Measurements from ENCODE around the gene LRRC56.

Gene LRRC56

GRCh38 chr11:555780-556661 is 18.7 kb downstream of the LRRC56 start:
- H3K27ac Mint-ChIP-seq, result no peak overlapping the region
- peaks cover 29% of the 10 kb centered on the region for H3K4me1 Mint-ChIP-seq
- H3K27me3 Mint-ChIP-seq, result peaks cover 27% of the 10 kb centered on the region
- H3K9me3 Mint-ChIP-seq, result no peaks in the 10 kb centered on the region
- ATAC-seq (no peak), DNase-seq (peak in 1 of 2 donors; percentile 46)
- peak overlapping the region in 1 of 2 donors; percentile 44 for H3K4me3 Mint-ChIP-seq

- Mint-ChIP-seq H3K27ac (peak overlapping the region in 1 of 2 donors; percentile 71), H3K9me3 (no peaks in the 10 kb centered on the region), H3K27me3 (peaks cover 27% of the 10 kb centered on the region), H3K4me1 (peaks cover 35% of the 10 kb centered on the region), H3K4me3 (peak overlapping the region in 1 of 2 donors; percentile 44)
- no peak for DNase-seq
- ATAC-seq, result no peak
These were observed 19.4 kb downstream of the LRRC56 start for GRCh38 chr11:556662-557256.

GRCh38 chr11:557328-558132 is 20.2 kb downstream of the LRRC56 start:
- H3K27me3 Mint-ChIP-seq, result peaks cover 27% of the 10 kb centered on the region
- DNase-seq (no peak), ATAC-seq (no peak)
- H3K4me1 Mint-ChIP-seq, result peaks cover 38% of the 10 kb centered on the region
- H3K9me3 Mint-ChIP-seq, result no peaks in the 10 kb centered on the region
- no peak overlapping the region for H3K27ac Mint-ChIP-seq
- no peak overlapping the region for H3K4me3 Mint-ChIP-seq

GRCh38 chr11:558503-558902 is 21.2 kb downstream of the LRRC56 start:
- Mint-ChIP-seq H3K4me1 (peaks cover 41% of the 10 kb centered on the region), H3K4me3 (no peak overlapping the region), H3K27ac (no peak overlapping the region), H3K27me3 (peaks cover 27% of the 10 kb centered on the region), H3K9me3 (no peaks in the 10 kb centered on the region)
- no peak for ATAC-seq
- DNase-seq, result no peak

GRCh38 chr11:559020-559620 is 21.8 kb downstream of the LRRC56 start:
- no peak overlapping the region for H3K27ac Mint-ChIP-seq
- H3K4me1 Mint-ChIP-seq, result peaks cover 45% of the 10 kb centered on the region
- ATAC-seq, result no peak
- DNase-seq, result no peak
- H3K4me3 Mint-ChIP-seq, result peak overlapping the region in 1 of 2 donors; percentile 29
- H3K9me3 Mint-ChIP-seq, result no peaks in the 10 kb centered on the region
- peaks cover 27% of the 10 kb centered on the region for H3K27me3 Mint-ChIP-seq

GRCh38 chr11:559712-560304 is 22.5 kb downstream of the LRRC56 start:
- DNase-seq (no peak), ATAC-seq (no peak)
- Mint-ChIP-seq H3K27me3 (peaks cover 27% of the 10 kb centered on the region), H3K27ac (peak overlapping the region in 1 of 2 donors; percentile 48), H3K9me3 (no peaks in the 10 kb centered on the region), H3K4me3 (peak overlapping the region; percentile 66 to 95), H3K4me1 (peaks cover 47% of the 10 kb centered on the region)

- H3K4me3 Mint-ChIP-seq, result peak within 1 kb of the TSS; percentile 91 to 95
- peaks cover 47% of the 10 kb centered on the region for H3K4me1 Mint-ChIP-seq
- no peaks in the 10 kb centered on the region for H3K9me3 Mint-ChIP-seq
- ATAC-seq (peak; percentile 87), DNase-seq (peak; percentile 93 to 94)
- peaks cover 27% of the 10 kb centered on the region for H3K27me3 Mint-ChIP-seq
- peak within 1 kb of the TSS in 1 of 2 donors; percentile 93 for H3K27ac Mint-ChIP-seq
These were observed 23.2 kb downstream of the LRRC56 start, which contains the start of the genes LMNTD2 and RASSF7 for GRCh38 chr11:560305-561147. TSS of gene LMNTD2 (minus strand) at chr11:560738. CDS start at chr11:560716, 22 bp downstream. TSS of gene RASSF7 (plus strand) at chr11:560970. CDS start at chr11:561769, 799 bp downstream.

GRCh38 chr11:561148-562003 is 24.0 kb downstream of the LRRC56 start:
- Mint-ChIP-seq H3K27me3 (peaks cover 20% of the 10 kb centered on the region), H3K9me3 (no peaks in the 10 kb centered on the region), H3K4me3 (peak overlapping the region; percentile 91 to 95), H3K27ac (peak overlapping the region in 1 of 2 donors; percentile 93), H3K4me1 (peaks cover 45% of the 10 kb centered on the region)
- peak; percentile 42 for ATAC-seq
- DNase-seq, result no peak

GRCh38 chr11:562046-562645 is 24.8 kb downstream of the LRRC56 start:
- Mint-ChIP-seq H3K27ac (no peak overlapping the region), H3K4me3 (peak overlapping the region; percentile 91 to 95)

GRCh38 chr11:563066-563811 is 25.9 kb downstream of the LRRC56 start:
- H3K4me3 Mint-ChIP-seq, result peak overlapping the region in 1 of 2 donors; percentile 33
- ATAC-seq (no peak), DNase-seq (no peak)
- H3K9me3 Mint-ChIP-seq, result no peaks in the 10 kb centered on the region
- H3K27ac Mint-ChIP-seq, result no peak overlapping the region
- H3K27me3 Mint-ChIP-seq, result peaks cover 2% of the 10 kb centered on the region
- H3K4me1 Mint-ChIP-seq, result peaks cover 56% of the 10 kb centered on the region

More at GRCh38 chr11:562046-562645, 24.8 kb downstream of the LRRC56 start:
- Mint-ChIP-seq H3K4me1 (peaks cover 48% of the 10 kb centered on the region), H3K27me3 (peaks cover 13% of the 10 kb centered on the region), H3K9me3 (no peaks in the 10 kb centered on the region)
- no peak for DNase-seq
- no peak for ATAC-seq

GRCh38 chr11:563812-564578 is 26.7 kb downstream of the LRRC56 start:
- ATAC-seq (no peak), DNase-seq (no peak)
- H3K4me1 Mint-ChIP-seq, result peaks cover 54% of the 10 kb centered on the region
- no peaks in the 10 kb centered on the region for H3K27me3 Mint-ChIP-seq
- H3K4me3 Mint-ChIP-seq, result no peak overlapping the region
- H3K27ac Mint-ChIP-seq, result no peak overlapping the region
- no peaks in the 10 kb centered on the region for H3K9me3 Mint-ChIP-seq

Measured in stimulated activated naive CD8-positive, alpha-beta T cell treated with anti-CD3 and anti-CD28 coated beads, Interleukin-15, amount 100 ng/mL, for 72 hours (primary cell).